ENCODE data around the gene FGFR2. TPM values are rescaled to one million over a fixed set of nuclear protein-coding genes. Genes with fewer than 3 reads are reported as not detected.

FGFR2 gene
- polyA plus RNA-seq, 10 donors: 0.42 to 38.4 (median 1.0) TPM

GRCh38 chr10:121592155-121592890 is 5.9 kb downstream of the FGFR2 start:
- DNase-seq: no peak

GRCh38 chr10:121591186-121591585 is 7.1 kb downstream of the FGFR2 start:
- DNase-seq: no peak

GRCh38 chr10:121590772-121591171 is 7.5 kb downstream of the FGFR2 start:
- no peak for DNase-seq

DNA sequence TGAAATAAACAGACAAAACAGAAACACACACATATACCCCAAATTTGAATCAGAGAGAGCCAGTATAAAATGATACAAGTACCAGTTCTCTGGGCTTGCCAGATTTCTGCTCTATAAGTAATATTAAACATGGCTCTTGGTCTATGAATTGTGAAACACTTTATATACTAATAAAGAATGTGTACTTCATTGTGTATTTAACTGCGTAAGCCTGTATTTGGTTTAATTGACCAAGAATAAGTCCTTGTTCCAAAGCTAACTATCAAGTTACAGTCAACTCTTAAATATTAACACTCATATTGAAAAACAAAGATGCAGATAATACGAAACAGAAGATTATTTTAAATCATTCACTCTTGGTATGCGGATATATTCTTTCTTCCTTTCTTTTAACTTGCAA is 8.7 kb downstream of the FGFR2 start:
- no peak for DNase-seq

GRCh38 chr10:121583857-121584256 is 14.4 kb downstream of the FGFR2 start:
- no peak for DNase-seq

- no peak for DNase-seq
These were observed 15.0 kb downstream of the FGFR2 start for GRCh38 chr10:121583258-121583657.

DNA sequence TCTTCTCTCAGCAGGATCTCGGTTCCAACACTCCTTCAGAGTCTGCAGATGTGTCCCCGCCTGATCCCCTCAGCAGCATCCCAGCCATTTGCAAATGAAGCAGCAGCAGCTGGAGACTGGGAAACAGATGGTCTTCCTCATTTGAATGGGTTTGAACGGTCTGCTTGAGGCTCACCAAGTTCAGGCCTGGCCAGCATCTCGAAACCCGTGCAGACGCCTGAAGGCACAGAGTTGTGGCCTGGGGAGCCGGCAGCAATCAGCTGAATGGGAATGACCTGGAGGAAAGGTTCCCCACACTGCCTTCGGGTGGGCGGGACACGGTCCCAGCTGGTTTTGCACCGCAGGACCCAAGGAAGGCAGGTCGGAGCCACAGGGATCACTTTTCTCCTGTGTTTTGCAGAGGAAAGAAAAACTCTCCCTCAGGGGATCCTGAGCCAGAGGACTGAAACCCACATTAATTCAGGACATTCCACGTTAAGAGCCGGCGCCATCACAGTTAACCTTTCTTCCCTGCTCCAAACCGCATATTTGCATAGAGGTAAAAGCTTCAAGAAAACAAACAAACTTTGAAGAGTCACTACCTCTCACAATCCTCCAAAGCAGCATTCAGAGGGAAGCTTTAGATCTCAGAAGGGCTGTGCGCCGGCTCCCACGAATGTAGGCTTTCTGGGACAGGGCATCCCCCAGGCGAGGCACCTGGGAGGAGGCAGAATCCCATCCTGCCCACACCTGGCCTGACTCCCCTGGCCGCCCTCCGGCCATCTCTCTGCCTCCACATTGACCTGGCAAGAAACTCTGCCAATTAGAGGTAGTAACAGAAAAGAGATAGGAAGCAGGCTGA is 17.7 kb downstream of the FGFR2 start:
- peak in 1 of 3 donors; percentile 17 for DNase-seq

DNA sequence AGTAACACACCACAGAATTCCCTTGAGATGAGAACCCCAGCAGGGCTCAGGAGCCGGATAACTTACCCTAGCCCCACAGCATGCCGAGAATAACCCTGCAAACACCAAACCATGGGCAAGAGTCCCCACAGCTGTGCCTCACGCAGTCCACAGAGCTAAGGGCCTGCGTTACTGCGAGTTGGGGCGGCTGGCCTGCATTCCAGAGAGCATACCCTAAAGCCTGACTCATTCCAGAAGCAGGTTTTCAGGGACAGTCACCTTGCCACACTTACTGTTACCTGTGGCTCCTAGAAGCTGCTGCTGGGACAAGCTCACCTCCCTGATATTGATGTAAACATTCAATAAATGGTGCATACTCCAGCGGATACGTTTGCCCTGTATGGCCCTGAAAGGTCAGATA is 18.6 kb downstream of the FGFR2 start:
- DNase-seq: no peak

- no peak for DNase-seq
These were observed 19.3 kb downstream of the FGFR2 start for GRCh38 chr10:121578965-121579364.

- DNase-seq: no peak
These were observed 19.9 kb downstream of the FGFR2 start for GRCh38 chr10:121578298-121578697.

DNA sequence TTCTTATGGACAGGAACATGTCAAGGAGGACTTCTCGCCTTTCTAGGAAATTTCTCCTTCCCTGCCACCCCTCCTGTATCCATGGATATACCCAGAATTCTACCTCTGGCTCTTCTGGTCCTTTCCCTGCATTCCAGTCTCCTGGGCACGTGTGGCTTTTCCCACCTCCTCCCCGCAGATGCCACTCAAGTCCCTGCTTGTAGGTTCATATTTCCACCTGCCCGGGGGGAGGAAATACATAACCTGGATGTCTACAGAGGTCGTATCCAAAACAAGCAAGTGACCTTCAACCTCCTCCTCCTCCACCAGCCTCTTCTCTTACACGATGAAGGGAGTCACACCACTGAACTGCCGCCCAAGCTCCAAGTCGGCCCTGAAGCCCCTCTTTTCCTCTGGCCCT is 20.7 kb downstream of the FGFR2 start:
- no peak for DNase-seq

DNA sequence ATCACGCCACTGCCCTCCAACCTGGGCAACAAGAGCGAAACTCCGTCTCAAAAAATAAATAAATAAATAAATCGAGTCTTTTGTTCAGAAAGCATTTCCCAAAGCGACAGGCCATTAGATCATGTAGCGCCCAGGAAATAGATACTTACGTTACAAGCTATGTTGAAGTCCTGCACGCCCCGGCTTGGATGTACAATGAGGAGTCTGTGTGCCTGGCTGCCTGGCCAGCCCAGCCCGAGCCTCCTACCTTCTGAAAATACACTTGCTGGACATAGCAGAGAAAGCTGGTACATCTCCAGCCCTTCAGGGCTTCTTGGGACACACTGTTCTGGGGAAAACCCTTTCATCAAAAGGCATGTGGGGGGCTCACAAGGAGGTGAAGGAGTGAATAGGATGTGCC is 22.1 kb downstream of the FGFR2 start:
- DNase-seq: no peak

GRCh38 chr10:121574519-121575166 is 23.6 kb downstream of the FGFR2 start:
- DNase-seq: no peak

DNA sequence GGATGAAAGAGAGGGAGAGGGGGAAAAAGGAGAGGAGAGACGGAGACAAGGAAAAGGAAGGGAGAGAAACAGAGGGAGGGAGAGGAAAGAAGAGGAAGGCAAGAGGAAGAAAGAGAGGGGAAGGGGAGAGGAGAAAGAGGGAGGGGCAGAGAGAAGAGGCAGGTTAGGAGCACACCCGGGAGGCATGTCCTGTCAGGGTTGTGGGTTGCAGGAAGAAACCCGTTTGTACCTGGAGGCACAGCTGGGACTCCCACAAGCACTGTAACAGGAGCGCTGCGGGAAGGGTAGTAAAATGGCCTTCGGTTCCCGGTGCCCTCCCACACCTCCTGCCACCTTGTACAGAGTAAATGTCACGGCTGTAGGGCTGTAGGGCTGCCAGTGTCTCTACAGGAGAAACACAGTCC is 24.7 kb downstream of the FGFR2 start:
- DNase-seq: no peak

- peak in 1 of 3 donors; percentile 21 for DNase-seq
These were observed 25.2 kb downstream of the FGFR2 start for GRCh38 chr10:121572859-121573537.

DNA sequence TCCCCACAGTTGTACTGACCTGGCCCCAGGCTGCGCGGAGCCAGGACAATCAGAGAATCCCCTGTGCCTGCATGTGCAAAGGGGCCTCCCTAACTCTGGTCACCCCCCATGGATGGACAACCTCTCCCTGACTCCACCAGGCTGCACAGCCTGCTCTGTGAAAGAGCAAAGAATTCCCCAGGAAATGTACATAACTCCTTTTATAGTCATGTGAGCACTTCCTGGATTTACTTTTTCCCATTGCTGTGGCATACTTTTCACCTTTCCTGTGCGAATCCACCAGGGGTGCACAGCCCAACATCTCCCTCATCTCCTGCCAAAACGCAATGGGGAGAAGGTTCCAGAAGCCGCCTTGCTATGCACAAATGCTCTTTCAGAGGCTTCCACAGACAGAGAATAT is 27.9 kb downstream of the FGFR2 start:
- no peak for DNase-seq

DNA sequence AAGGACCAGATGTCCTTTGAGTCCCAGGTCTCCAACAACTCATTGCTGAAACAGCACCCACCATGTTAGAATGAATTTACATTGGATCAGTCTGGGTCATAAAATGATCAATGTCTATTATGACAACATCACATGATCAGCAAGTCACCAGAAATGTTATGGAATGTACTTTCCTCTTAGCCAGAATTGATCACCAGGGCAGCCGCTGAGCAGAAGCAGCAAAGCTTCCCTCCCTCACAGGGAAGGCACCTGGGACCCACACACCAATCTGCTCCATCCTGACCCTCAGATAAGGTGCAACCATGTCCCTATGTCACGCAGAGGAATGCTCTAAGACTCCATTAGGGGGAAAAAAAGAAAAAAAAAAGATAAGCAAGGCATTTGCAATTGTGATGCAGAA is 30.0 kb downstream of the FGFR2 start:
- DNase-seq: no peak

- DNase-seq: no peak
These were observed 30.7 kb downstream of the FGFR2 start for GRCh38 chr10:121567569-121567968.

DNA sequence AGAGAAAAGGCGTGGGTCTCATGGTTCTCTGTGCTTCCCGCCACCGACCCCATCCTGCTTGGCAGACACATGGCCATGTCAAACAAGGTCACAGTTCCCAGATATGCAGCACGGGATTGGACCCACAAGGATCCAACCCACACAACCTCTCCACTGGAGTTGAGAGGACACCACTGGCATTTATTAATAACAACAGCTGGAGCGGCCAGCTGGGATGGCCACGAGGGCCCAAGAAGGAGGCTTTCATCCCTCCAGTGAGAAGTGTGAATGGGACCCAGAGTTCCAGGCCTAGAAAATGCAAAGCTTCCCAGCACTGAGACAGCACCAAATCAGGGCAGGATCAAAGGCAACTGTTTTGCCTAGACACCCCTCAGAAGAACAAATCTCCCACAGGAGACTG is 31.5 kb downstream of the FGFR2 start:
- no peak for DNase-seq

DNA sequence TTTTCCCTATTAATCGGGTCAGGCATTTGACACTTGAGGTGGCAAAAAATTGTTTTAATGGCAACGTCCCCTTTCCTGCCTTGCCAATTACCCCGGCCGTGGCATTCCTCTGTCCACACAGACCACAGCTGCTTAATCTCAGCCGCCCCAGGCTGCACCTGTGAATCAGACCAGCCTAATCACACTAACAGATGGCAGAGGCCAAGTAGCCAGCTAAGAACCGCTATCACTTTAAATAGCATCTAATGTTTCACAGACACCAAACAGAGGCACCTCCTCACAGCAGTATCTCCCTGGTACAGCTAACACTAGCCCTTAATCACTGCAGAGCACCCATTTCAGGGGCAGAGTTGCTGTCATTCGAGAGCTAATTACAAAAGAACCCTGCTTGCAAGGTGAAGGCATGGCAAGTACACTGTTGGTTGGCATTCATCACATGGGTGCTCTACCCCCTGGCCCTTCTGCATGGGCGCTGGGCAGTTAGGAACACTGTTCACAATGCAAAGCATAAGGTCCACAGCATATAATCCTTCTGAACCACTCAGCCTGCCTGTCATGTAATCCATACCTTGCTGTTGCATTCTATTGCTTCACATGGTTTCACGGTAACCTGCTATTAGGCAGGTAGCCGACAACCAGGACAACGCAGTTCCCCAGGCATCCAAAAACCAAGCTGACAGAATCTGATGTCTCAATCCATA is 38.8 kb downstream of the FGFR2 start:
- no peak for DNase-seq

DNA sequence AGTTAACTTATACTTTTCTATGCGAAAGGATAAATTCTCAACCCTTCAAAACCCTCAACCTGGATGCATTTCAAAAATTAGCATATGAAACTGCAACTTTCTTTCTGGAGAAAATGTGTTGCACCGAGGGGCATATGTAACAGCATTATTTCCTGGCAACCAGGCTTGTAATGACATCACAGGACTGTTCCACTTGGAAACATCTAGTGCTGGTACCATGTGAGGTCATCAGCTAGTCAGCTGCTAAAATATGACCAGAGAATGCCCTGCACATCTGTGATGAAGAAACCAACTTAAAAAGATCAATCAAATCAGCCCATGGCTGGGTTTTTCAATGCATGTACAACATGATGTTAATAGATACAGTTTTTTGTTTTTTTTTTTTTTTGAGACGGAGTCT is 40.0 kb downstream of the FGFR2 start:
- DNase-seq: no peak

Data from muscle of back (tissue), 11 donors.